Inflammatory macrophage treated with lipopolysaccharide for 1 hour (primary cell): ENCODE results near the gene PIGH.
A peak's percentile ranks its signal among the peaks of the same experiment; 100 is the strongest.
"Not testable (repeated sequence)": the region's sequence is repeated elsewhere in the genome, so short reads cannot be mapped to it uniquely, and the experiment has no call there.

ENCODE experiments used
- DNase-seq, 2 donors: peaks; one replicate each; pipeline ENCODE4 v3.0.0-alpha.2; 2020 to 2022

PIGH gene, protein sequence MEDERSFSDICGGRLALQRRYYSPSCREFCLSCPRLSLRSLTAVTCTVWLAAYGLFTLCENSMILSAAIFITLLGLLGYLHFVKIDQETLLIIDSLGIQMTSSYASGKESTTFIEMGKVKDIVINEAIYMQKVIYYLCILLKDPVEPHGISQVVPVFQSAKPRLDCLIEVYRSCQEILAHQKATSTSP

DNA sequence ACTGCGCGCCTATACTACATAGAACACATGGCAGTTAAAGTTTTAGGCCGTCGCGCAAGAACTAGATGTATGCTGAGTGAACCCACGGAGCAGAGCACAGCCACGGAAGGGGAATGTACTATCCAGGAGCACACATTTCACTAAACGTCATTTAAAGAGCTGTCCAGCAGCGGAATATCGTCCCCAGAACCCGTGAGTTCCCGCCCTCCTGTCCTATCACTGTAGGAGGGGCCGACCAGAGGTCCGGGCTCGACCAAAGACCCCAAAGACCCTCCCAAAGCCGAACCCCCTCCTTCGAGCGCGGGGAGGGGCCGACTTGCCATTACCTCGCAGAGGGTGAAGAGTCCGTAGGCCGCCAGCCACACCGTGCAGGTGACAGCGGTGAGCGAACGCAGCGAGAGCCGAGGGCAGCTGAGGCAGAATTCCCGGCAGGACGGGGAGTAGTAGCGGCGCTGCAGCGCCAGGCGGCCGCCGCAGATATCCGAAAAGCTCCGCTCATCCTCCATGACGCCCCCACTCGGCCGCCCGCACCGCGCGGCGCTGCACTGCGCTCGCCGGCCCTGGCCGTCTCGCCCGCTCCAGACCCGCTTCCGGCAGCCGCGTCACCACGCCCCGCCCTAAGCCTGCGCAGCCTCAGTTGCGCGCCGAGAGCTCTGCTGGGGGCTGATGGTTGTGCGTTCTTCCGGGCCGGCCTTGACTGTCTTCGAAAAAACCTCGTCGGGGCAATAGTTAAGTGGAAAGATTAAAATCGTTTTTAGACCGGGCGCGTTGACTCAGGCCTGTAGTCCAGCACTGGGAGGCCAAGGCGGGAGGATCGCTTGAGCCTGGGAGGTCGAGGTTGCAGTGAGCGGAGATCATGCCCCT, at the start of gene PIGH:
Gene PIGH (minus strand): TSS at position 571 of the 864 bp plus-strand sequence. CDS start 65 bp downstream, at position 506.
- peak; percentile 80 to 94 for DNase-seq

DNA sequence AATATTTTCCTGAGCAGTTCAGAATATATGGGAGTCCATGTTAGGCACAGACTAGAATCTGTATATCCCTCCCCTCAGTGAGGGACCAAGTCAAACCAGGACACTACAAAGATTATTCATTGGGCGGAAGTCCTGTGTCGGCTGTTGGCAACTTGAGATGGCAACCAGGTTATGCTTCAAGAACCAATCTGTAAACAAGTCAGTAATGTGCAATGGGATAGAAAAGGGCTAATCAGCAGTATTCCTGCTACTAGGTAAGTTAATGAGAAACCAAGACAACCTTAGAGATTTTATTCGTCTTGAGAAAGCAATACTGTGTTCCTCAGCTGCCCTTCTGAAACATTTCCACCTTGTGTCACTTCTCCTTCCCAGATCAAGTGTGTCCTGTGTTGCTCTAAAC, 46.1 kb upstream of the PIGH start:
- no peak for DNase-seq

DNA sequence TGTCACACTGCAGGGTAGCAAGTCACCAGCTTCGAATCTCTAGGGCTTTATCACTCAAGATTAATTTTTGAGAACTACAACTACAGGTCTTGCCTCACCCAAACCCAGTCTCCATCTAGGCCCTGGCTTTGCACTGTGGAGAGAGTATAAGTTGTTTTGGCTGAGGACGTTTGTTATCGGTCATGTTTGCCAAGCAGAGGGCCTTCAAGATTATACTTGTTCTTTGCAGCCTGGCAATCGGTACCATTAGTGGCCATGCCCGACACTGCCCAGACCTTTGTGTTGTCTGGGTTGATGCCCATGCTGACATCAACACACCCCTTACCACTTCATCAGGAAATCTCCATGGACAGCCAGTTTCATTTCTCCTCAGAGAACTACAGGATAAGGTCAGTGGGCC, 45.3 kb upstream of the PIGH start:
- DNase-seq: no peak

DNA sequence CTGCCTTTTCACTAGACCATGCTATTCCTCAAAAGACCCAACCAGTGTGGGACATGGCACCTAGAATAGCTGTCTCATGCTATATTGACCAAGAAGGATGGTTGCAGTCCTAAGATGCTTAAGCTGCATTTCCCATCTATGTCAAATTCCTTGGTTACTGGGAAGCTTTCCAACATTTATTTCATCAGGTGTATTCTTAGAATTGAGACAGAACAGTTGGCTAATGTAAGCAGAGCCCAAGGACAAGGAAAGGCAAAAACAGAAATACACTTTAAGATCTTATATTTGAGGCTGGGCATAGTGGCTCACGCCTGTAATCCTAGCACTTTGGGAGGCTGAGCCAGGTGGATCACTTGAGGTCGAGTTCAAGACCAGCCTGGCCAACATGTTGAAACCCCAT, 44.4 kb upstream of the PIGH start:
- no peak for DNase-seq

DNA sequence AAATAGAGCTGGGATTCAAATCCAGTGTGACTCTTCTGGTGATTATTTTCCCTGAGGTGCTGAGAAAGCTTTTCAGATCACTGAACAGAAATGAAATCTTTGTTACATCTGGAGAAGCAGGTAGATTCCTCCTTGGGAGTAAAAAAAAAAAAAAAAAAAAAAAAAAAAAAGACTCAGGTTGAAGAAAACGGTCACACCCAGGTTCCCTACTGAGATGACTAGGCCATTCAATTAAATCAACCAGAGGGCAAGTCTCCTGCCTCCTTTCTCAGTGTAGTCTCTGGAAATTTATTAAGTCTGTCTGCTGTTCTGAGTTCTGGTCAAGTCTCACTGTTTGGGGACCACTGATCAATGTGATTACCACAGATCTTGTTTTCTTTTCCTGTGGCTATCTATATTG, 43.6 kb upstream of the PIGH start:
- no peak for DNase-seq

DNA sequence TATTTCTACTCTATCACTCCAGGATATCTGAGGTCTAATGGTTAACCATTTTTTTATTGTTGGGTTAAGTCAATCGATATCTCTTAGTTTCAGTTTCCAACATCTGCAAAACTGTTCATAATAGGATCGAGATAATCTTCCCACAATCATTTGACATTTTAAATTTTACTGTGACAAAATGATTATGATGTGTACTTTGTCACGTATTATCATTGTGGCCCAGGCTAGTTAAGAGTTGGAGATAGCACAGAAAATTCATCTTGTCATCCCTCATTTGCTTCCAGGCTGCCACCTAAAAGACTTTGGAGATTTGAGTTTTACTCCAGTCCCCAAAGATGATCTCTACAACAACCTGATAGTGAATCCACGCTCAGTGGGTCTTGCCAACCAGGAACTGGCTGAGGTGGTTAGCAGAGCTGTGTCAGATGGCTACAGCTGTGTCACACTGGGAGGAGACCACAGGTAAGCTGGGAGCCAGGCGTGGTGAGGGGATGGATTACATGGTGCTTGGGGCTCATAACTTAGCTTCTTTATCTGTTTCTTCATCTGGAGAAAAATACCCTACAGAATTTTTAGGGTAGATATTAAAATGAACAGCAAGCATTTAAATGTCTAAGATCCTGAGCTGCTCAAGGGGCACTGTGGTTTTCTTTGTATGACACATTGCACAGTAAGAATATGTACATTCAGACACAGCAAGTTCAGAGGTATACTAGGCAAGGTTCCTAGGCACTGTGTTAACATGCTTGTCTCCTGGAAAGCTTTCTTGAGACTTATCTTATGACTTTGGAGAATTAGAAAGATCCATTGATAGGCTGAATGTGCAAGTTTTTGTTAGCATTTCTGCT, 42.1 kb upstream of the PIGH start:
- no peak for DNase-seq

DNA sequence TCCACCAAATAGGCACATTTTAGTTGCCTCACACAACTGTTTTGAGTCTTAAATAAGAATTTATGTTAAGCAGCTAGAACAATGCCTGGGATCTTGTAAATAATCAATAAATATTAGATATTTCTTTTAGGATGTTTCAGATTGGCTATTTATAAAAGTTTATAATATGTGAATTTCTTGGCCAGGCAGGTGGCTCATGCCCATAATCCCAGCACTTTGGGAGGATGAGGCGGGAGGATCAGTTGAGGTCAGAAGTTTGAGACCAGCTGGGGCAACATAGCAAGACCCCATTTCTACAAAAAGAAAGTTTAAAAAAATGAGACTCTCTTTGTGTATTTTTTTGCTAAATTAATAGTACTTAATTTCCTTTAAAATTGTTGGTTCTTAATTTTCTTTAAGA, 41.4 kb upstream of the PIGH start:
- no peak for DNase-seq

DNA sequence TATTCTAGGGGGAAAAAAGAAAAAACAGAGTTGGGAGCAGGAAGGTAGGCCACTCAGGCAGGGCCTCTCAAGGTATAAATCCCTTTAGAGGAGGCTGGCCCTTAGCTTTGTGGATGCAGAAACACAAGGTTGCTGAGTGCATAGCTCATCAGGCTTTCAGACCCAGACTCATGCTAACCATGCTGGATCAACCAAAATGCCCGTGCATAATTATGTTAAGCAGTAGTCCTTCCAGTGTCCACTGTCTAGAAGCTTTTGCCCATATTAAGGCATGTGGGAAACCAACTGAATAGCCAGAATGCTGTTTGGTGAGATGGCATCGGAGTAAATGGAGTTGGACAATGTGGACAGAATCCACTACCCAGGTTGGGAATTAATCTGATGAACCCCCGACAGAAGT, 38.6 kb upstream of the PIGH start:
- no peak for DNase-seq

DNA sequence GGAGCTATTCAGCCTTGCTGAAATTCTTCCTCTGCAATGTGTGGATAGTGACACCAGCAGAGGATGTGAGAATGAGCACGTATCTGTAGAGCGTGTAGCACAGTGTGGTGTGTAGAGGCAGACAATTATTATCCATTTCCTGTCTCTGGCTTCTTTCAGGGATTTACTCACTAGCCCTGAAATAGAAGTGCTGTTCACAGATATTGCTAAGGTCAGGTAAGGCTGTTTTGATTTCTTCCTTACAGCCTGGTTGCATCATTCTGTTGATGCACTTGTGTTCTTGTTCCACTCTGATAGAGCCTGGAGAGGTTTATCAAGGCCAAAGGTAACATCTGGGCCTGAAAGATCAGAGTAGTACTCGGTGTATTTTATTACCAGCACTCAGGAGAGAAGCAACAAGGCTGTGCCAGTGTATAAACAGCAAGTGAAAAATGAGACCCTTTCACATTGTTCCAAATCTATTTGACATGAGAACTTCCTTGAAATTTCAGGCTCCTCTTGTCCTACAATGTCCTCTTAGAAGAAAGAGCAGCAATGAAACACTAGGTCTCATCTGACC, 36.4 kb upstream of the PIGH start:
- no peak for DNase-seq

DNA sequence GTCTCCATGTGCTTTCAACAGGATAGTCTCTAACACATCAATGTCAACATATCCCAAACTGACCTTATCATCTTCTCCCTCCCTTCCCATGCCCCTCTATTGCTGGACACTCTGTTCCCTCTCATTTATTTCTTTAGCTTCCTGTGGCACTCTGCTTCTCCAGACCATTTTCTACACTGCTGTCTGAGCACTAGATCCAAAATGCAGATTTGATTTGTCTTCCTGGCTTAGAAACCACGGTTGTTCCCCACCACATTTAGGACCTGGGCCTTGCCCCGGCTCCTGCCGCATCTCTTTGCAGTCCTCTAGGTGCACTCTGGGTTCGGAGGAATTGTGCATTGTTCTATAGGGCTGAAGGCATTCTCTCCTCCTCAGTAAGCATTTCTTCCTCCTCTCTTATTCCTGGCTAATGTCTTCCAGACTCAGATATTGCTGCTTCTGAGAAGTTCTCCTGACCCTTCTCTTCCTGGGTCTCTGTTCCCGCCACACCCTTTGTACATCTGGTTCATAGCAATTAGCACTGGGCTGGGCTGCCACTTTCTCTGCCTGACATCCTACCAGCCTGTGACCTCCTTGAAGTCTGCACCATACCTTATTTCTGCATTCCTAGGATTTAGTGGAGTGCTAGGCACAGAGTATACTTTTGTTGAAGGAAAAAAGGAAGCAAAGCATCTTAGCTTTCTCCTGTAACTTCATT, 33.5 kb upstream of the PIGH start:
- DNase-seq: no peak

DNA sequence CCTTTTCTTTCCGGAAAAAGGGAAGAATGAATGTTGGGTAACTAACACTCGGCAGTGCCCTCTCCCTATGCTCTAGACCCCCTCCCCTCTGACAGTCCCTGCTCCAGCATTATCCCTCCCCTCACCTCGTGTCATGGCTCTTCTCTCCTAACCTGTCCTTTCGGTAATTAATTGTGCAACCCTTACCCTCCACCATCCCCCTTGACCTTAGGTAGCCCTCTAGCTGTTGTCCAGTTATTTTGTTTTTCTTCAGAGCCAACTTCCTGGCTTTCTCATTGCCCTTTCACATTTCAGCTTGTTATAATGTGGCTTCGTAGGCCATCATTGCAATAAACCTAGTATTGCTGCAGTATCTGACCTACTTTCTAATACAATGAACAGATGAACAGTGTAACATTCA, 30.9 kb upstream of the PIGH start:
- DNase-seq: no peak

DNA sequence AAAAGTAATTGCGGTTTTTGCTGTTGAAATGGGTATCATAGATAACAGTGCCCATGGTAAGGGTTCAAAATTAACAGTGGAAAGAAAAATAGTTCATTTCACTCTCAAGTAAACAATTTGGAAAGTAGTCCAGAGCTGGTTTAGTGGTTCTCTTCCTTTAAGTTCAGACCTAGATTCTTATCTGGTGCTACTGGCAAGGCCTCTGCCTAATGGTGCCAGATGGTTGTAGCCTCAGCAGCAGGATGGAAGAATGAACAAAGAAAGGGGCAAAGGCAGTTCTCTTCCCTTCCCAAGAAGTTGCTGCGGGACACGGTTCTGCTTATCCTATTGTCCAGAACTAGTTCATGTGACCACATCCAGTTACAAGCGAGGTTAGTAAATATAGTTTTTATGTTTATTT, 30.1 kb upstream of the PIGH start:
- no peak for DNase-seq

DNA sequence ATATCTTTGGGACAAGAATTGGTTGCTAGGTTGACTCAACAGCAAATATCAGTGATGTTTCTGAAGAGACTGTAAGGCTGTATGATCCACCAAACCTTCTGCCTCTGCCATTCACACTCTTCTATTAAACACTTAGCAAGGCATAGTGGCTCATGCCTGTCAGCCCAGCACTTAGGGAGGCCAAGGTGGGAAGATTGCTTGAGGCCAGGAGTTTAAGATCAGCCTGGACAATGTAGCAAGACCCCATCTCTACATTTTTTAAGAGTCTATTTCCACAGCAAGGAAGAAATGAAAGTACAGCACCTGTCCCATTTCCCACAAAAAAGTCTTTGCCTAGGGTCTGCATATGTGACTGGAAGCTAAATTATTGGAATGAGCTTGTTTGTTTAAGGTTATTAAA, 27.5 kb upstream of the PIGH start:
- no peak for DNase-seq

DNA sequence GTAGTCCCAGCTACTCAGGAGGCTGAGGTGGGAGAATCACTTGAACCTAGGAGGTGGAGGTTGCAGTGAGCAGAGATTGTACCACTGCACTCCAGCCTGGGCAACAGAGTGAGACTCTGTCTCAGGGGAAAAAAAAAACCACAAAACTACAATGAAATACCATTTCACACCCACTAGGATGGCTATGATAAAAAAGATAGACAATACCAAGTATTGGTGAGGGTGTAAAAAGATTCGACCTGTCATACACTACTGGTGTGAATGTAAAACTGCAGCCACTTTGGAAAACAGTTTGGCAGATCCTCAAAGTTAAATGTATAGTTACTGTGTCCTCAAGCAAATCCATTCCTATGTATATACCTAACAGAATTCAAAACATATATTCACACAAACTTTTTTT, 26.1 kb upstream of the PIGH start:
- not testable (repeated sequence) for DNase-seq

DNA sequence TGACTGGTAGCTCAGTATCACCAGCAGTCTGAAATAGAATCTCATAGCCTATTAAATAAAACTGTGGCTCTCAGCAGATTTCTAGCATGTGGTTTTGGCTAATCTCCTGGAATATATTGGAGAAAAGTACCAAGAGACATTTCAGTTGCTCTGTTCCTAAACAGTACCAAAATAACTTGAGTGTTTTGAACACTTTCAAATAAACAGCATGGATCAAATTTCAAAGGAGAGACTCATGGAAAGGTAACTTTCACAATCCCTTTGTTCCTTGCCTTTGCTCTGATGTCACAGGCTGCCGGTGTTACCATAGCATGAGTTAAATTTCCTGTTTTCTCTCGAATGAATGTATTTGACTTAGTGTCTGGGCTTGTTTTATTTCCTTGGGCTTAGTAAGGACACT, 23.0 kb upstream of the PIGH start:
- DNase-seq: no peak

DNA sequence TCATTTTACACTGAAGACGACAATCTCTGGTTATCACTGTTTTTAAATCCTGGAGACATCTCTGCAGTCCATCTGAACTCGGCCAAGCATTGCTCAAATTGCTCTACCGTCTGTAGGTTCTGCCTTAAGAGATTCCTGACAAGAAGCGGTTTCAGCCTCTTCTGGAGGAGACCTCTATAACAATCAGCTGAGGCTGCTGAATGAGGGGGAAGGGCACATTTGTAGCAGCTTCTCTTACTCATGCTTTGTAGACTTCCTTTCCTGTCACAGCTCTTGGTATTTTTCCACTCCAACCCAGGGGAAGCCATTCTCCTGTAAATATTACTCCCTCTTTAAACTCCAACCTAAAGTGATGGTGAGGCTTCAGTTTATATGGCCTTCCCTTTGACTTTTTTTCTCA, 22.6 kb upstream of the PIGH start:
- peak; percentile 24 to 30 for DNase-seq

DNA sequence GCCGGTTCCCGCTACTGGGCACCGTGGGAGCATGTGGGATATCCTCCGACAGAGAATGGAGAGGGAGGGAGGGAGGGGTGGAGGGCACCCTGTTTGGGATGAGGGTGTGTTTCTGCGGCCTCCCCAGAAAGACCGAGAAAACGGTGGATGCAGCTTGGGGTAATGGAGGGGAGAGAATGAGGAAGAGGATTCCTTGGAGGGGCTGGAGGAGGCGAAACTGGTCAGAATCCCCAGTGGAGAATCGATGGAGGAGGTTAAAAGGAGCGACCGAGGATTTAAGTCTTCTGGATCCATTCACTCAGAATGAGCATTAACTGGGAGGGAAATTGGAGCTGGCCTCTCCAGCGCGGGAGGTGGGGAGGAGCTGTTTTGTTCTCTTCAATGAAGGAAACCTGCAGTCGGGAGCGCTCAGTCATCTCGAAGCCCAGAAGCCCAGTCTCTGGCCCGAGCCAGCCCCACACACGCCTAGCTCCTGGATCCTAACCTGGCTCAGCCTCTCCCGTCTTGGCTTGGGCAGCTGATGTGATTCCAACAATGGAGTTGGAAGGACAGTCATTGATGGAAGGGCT, 20.2 kb upstream of the PIGH start:
- DNase-seq: no peak

DNA sequence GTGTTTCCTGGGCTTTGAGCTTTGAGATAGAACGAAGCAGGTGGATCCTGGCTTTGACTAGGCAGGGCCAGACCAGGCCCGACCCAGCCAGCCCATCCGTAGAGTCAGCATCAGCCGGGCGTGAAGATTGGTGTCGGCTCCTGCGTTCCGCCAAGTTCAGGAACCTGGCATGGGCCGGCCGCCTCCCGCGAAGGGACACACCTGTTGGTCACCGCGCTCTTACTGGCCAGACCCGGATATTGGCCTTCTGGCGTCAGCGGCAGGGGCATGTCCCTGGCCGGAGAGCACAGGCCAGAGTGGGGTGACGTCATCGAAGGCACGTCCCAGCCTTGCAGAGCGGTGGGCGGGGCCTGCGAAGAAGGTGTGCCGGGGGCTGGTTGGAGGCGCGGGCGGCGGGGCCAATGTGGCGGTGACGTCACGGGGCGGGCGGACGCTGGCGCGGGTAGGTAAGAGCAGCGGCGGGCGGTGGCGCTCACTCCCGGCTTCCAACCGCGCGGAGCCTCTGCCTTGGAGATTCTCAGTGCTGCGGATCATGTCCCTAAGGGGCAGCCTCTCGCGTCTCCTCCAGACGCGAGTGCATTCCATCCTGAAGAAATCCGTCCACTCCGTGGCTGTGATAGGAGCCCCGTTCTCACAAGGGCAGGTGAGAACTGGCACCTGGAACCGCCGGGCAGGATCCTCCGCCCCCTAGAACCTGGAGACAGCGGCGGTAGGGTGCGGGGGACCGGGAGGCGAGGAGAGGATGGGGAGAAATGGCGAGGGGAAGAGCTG, 19.6 kb upstream of the PIGH start, which contains the start of gene ARG2:
Gene ARG2 (plus strand): TSS at position 475 of the 771 bp plus-strand sequence. CDS start 58 bp downstream, at position 533.
- DNase-seq: peak; percentile 90 to 94

DNA sequence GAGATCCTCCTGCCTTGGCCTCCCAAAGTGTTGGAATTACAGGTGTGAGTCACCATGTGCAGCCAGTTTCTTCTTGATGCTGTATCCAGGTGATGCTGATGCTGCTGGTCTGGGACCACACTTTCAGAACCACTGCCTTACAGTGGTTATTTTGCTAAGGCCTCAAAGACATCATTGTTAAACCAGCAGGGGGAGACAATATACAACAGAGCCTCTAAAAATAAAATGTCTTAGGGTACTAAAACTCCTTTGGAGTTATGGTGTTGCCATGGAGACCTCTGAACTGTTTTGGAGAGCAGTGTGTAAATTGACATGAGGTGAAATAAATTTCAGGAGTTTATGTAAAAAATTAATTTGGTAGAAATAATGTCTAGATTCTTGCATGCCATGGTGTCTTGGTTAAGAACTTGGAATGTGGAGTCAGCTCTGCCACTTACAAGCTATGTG, 18.6 kb upstream of the PIGH start:
- DNase-seq: peak; percentile 68 to 81

DNA sequence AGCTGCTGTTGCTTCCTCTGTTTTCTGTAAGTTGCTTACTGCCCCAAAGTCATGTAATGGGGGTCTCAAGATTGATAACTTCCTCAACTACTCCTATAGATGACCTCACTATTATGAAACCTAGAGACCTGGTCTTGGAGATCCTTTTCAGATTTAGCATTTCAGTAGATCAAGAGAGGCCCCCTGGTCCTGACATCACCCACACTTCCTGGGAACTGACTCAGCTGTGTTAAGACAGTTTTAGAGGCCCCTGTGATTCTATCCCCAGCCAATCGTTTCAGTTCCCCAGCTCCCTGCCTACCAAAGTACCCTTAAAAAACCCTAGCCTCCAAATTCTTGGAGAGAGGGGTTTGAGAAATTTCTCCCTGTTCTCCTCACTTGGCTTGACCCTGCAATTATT, 10.4 kb upstream of the PIGH start:
- DNase-seq: no peak

DNA sequence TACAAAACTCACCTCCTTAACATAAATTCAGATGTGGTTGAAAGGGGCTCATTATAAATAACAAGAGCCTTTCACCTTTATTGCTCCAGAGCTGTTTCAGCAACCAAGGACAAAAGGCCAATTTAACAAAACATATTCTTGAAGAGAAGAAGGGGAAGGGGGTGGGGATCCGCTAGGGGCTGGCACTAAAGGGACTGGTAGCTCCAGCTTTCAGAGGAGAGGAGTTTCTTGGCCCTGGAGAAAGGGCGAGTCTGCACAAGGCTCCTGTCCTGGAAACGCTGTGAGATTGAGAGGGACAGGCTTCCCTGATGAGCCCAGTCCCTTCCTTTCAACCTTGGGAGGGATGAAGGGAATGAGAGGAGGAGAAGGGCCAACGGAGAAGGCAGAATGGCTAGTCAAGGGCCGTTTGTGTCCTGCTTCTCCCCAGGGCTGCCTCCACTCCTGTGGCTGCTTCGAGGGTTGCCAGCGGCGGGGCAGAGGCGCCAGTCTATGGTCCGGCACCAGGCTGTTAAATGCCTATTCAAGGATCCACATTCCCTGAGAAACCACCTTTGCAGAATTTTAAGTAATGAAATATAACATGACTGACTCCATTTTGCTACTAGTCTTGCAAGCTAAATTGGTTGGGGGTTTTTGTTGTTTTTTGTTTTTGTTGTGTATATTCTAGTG, 9.7 kb upstream of the PIGH start:
- DNase-seq: no peak
